OCI-LY7 (cell line): ENCODE data around the gene SORCS1.

ENCODE experiments used
- CTCF ChIP-seq: fragments of 200-600 bp; sonication (generic); conservative IDR thresholded peaks from 2 replicates; pipeline ENCODE4 v1.5.1; 2014; ENCODE audit warnings: mild to moderate bottlenecking, antibody characterized with exemption, low read length, moderate library complexity, mixed read lengths
- EZH2phosphoT487 ChIP-seq: fragments of 200-600 bp; sonication (generic); IDR thresholded peaks from 2 replicates; pipeline ENCODE4 v1.6.1; 2018; ENCODE audit warnings: low read depth, borderline replicate concordance, mild to moderate bottlenecking, mixed run types, antibody characterized with exemption, low read length, moderate library complexity, mixed read lengths

DNA sequence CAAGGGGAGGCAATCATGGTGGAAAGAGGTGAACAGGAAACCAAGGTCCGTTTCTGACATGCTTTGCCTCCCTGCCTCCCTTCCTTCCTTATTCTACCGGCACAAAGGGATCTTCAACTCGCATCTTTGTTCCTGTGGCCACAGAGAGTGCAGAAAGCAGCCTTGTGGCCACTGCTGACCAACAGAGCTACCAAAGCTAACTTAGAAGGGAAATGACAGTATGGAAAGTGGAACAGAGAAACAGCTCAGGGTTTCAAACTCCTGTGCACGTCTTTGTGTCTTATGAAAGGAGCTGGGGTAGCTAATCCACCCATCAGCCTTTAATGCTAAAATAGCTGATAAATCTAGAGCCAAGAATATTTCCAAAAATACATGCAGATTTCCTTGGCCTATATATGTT lies 588.0 kb downstream of the SORCS1 start:
- TF ChIP-seq CTCF (no peak), EZH2phosphoT487 (no peak)
